ENCODE results near the gene CABLES2.

DNA sequence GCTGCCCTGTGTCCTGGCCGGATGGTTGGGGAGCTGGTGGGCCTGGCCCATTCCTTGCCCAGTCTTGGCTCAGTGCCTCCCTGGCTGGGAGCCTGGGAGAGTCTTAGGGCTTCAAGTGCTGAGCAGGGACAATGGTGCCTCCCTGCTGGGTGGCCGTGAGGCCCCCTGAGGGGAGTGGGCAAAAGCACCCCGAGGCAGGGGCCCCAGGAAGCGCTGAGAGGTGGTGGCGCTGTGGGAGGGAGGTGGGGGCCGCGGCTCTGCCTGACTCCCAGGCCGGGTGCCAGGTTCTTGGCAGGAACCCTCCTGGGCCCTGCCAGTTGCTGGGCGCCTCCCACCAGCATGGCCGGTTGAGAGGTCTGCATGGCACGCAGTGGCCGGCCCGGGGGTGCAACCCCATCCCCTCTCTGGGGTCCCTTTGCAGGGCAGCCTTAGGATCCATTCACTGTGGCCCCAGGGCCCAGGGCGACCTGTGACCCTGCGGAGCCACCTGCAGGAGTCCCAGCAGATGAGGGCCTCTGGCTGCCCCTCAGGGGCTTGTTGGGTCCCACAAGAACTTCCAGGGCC lies 29.4 kb downstream of the CABLES2 start:
- TF ChIP-seq, protein P1, sequence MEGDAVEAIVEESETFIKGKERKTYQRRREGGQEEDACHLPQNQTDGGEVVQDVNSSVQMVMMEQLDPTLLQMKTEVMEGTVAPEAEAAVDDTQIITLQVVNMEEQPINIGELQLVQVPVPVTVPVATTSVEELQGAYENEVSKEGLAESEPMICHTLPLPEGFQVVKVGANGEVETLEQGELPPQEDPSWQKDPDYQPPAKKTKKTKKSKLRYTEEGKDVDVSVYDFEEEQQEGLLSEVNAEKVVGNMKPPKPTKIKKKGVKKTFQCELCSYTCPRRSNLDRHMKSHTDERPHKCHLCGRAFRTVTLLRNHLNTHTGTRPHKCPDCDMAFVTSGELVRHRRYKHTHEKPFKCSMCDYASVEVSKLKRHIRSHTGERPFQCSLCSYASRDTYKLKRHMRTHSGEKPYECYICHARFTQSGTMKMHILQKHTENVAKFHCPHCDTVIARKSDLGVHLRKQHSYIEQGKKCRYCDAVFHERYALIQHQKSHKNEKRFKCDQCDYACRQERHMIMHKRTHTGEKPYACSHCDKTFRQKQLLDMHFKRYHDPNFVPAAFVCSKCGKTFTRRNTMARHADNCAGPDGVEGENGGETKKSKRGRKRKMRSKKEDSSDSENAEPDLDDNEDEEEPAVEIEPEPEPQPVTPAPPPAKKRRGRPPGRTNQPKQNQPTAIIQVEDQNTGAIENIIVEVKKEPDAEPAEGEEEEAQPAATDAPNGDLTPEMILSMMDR (IDR thresholded peaks at IDR 0.05; ENCODE audit: low read depth, low read length, poor library complexity, severe bottlenecking): no peak
- no peak for TF ChIP-seq EZH2phosphoT487 (IDR thresholded peaks at IDR 0.05; ENCODE audit: borderline replicate concordance, low read length)
